ENCODE data around the gene BRWD1.

GRCh38 chr21:39188521-39189139, 124.8 kb downstream of the BRWD1 start:
- TF ChIP-seq CTCF (IDR thresholded peaks at IDR 0.05; ENCODE audit: low read depth, low read length, poor library complexity, severe bottlenecking) (no peak), EZH2phosphoT487 (IDR thresholded peaks at IDR 0.05; ENCODE audit: borderline replicate concordance, low read length) (no peak)
